PC-9 (cell line): ENCODE measurements around the gene MOB3B.

Experiments
- CTCF ChIP-seq: fragments of 200-600 bp; sonication (generic); conservative IDR thresholded peaks from 2 replicates; pipeline ENCODE4 v1.6.1; 2017; ENCODE audit warnings: mixed run types, antibody characterized with exemption, mild to moderate bottlenecking, moderate library complexity
- EZH2 ChIP-seq: fragments of 200-600 bp; sonication (generic); IDR thresholded peaks from 2 replicates; pipeline ENCODE4 v1.8.0; 2017; ENCODE audit warnings: antibody characterized with exemption, low read depth

GRCh38 chr9:27468000-27468399 is 61.6 kb downstream of the MOB3B start:
- TF ChIP-seq CTCF (no peak), EZH2 (no peak)
